Mesenteric fat pad (tissue), 1 donor: ENCODE data around the gene TAPBP. TPM values are rescaled to one million over a fixed set of nuclear protein-coding genes. Genes with fewer than 3 reads are reported as not detected.

ENCODE experiments used
- DNase-seq: peaks from one replicate; pipeline ENCODE4 v3.0.0-alpha.2; 2020; ENCODE audit warnings: low spot score
- microRNA-seq: library from miRNA; unstranded; fragments of <30 nt; microRNA quantifications from one replicate; pipeline ENCODE4 v1.2.0, GENCODE V29; 2020; ENCODE audit warnings: borderline number of aligned reads
- total RNA-seq: library from RNA; stranded (reverse); fragmentation: NEBNext Ultra II Directional; extraction: Animal tissue kit (Norgen Biotek cat#: 25700); gene quantifications from one replicate; pipeline ENCODE4 v1.2.1, GENCODE V29; 2021
- donor health status: DM: yes; HTN: yes; CAD: no.

TAPBP gene
- total RNA-seq, 1 donor from 2014 or later, result 77.9 TPM

DNA sequence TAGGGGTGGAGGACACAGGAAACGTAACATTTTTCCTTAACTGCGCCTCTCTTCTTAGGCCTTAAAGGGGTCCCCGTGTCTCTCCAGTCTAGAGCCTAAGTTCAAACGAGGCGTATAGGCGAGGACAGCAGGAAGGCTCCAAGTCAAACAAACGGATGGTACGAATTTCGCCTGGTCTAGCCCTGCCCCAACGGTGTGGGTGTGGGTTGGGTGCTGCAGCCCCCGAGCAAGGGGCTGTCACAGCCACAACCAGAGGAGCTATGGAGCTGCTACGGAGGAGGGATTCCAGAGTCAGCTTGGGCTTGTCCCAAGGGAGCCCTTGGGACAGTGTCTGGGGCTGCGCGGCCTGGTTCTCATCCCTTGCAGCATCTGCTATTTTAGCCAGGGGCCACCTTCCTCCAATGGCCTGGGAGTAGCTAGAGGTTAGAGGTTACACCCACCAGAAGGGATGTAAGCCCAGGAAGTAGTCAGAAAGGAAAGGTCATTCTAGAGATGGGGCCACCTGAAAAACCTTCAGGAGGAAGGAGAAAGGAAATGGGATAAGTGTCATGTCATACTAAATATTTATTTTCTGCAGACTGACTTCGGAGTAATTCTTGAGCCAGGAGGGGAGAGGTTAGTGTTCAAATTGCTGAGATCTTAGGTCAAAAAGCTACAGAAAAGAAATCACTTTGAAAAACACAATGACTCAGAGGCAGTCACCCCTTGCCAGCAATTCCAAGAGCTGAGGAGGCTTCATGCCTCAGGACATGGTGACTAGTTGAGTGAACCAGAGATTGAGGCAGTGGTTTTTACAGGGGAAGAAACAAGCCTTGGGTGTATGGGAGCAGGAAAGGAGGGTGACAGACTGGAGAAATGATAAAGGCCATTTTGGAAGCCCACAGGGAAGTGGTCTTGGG is 63.9 kb downstream of the TAPBP start:
- peak; percentile 83 for DNase-seq

Small RNA genes within 50 kb of the gene (microRNA-seq; reads per million reads assigned to microRNA genes)
- gene MIR6834, result not detected
- not detected for gene MIR6873

Other genes starting within 250 kb of the TAPBP start
- 82.5 TPM for gene HLA-DPA1, start 240.4 kb downstream of the TAPBP start, total RNA-seq
- gene HLA-DPB1, start 238.1 kb downstream of the TAPBP start, total RNA-seq, result 52.5 TPM
- 0.67 TPM for gene COL11A2, start 121.6 kb downstream of the TAPBP start, total RNA-seq
- gene RXRB, start 113.4 kb downstream of the TAPBP start, total RNA-seq, result 35.8 TPM
- gene SLC39A7, start 113.2 kb downstream of the TAPBP start, total RNA-seq, result 109 TPM
- gene HSD17B8, start 109.4 kb downstream of the TAPBP start, total RNA-seq, result 5.3 TPM
- 32.6 TPM for gene RING1, start 105.6 kb downstream of the TAPBP start, total RNA-seq
- 39.8 TPM for gene VPS52, start 42.2 kb downstream of the TAPBP start, total RNA-seq
- 1,776 TPM for gene RPS18, start 42.0 kb downstream of the TAPBP start, total RNA-seq
- gene B3GALT4, start 37.0 kb downstream of the TAPBP start, total RNA-seq, result 10.7 TPM
- gene WDR46, start 24.8 kb downstream of the TAPBP start, total RNA-seq, result 48.9 TPM
- gene PFDN6, start 24.5 kb downstream of the TAPBP start, total RNA-seq, result 34.8 TPM
- 56.2 TPM for gene RGL2, start 15.1 kb downstream of the TAPBP start, total RNA-seq
- gene ZBTB22, start 3.7 kb upstream of the TAPBP start, total RNA-seq, result 12.1 TPM
- 41.7 TPM for gene DAXX, start 8.9 kb upstream of the TAPBP start, total RNA-seq
- gene KIFC1, start 77.7 kb upstream of the TAPBP start, total RNA-seq, result 0.19 TPM
- gene PHF1, start 96.9 kb upstream of the TAPBP start, total RNA-seq, result 42.5 TPM
- gene CUTA, start 104.0 kb upstream of the TAPBP start, total RNA-seq, result 103 TPM
- 14.1 TPM for gene SYNGAP1, start 106.0 kb upstream of the TAPBP start, total RNA-seq
- 4.6 TPM for gene ZBTB9, start 140.5 kb upstream of the TAPBP start, total RNA-seq